NK-92 (cell line): ENCODE results near the gene DBF4.
"Not testable (repeated sequence)": the region's sequence is repeated elsewhere in the genome, so short reads cannot be mapped to it uniquely, and the experiment has no call there.

Source experiments
- DNase-seq: peaks from one replicate; lab custom pipeline; 2025; ENCODE audit not compliant: unreplicated experiment; lab: John Stamatoyannopoulos, UW

DBF4 gene

GRCh38 chr7:87945926-87946325 is 69.6 kb downstream of the DBF4 start:
- DNase-seq = not testable (repeated sequence)

DNA sequence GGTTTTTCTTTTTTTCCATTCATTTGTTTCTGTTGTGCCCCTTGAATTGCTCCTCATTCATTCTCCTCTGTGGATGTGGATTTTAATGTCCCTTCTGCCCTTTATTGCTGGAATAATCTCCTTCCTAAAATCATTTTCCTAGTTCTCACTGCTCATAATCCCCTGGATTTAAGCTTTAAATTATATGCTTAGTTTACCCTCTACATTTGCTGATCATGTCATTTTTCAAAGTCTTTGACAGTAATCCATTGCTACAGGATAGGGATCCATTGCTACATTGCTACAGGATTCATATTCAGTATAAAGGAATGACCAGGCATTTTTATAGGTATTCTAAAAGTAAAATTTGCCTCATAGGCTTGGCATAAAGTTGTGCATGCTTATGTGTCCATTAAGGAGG is 72.1 kb downstream of the DBF4 start:
- DNase-seq = no peak
